ENCODE data around the gene GSS.

The GSS gene

GRCh38 chr20:34888468-34888867 is 67.1 kb downstream of the GSS start:
- H3K4me3 ChIP-seq (replicated peaks; ENCODE audit: insufficient read depth, low read length), result no peak overlapping the region
- no peak for TF ChIP-seq REST (IDR thresholded peaks at IDR 0.05; ENCODE audit: insufficient replicate concordance, low read depth)
- no peak for TF ChIP-seq POLR2AphosphoS5 (IDR thresholded peaks at IDR 0.05; ENCODE audit: low read depth)
- no peak for TF ChIP-seq SPI1 (IDR thresholded peaks at IDR 0.05; ENCODE audit: borderline replicate concordance, low read depth)
- TF ChIP-seq, protein P1, sequence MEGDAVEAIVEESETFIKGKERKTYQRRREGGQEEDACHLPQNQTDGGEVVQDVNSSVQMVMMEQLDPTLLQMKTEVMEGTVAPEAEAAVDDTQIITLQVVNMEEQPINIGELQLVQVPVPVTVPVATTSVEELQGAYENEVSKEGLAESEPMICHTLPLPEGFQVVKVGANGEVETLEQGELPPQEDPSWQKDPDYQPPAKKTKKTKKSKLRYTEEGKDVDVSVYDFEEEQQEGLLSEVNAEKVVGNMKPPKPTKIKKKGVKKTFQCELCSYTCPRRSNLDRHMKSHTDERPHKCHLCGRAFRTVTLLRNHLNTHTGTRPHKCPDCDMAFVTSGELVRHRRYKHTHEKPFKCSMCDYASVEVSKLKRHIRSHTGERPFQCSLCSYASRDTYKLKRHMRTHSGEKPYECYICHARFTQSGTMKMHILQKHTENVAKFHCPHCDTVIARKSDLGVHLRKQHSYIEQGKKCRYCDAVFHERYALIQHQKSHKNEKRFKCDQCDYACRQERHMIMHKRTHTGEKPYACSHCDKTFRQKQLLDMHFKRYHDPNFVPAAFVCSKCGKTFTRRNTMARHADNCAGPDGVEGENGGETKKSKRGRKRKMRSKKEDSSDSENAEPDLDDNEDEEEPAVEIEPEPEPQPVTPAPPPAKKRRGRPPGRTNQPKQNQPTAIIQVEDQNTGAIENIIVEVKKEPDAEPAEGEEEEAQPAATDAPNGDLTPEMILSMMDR (IDR thresholded peaks at IDR 0.05; ENCODE audit: insufficient read depth, low read length), result no peak
- TF ChIP-seq GABPA (IDR thresholded peaks at IDR 0.05; ENCODE audit: low read depth), result no peak
- DNase-seq (ENCODE audit: low read depth in 1 of 2, low spot score in 1 of 2), result no peak
- no peak overlapping the region for H3K27ac ChIP-seq (replicated peaks)
- H3K27me3 ChIP-seq (ENCODE audit: insufficient read depth, poor library complexity, severe bottlenecking), result no peaks in the 10 kb centered on the region

DNA sequence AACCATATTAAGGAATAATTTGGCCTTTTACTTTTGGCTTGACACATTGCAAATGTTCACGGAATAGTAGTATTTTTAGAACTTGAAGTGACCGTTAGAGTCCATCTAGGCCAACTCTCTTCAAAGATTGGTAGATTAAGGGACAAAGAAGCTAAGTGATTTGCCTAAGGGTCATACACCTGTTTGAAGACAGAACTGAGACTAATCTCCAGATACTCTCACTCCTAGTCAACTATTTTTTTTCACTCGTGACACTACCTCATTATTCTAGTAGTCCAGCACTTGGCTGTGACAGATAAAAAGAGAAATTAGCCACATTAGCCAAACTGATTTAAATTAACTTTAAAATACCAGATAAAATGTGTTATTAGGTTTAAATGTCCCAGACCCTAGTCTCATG is 68.6 kb downstream of the GSS start:
- no peak overlapping the region for H3K27ac ChIP-seq (replicated peaks)
- no peak for DNase-seq (ENCODE audit: low read depth in 1 of 2, low spot score in 1 of 2)
- no peak for TF ChIP-seq POLR2AphosphoS5 (IDR thresholded peaks at IDR 0.05; ENCODE audit: low read depth)
- TF ChIP-seq GABPA (IDR thresholded peaks at IDR 0.05; ENCODE audit: low read depth), result no peak
- TF ChIP-seq, protein P1 (IDR thresholded peaks at IDR 0.05; ENCODE audit: insufficient read depth, low read length), result no peak
- no peak for TF ChIP-seq REST (IDR thresholded peaks at IDR 0.05; ENCODE audit: insufficient replicate concordance, low read depth)
- TF ChIP-seq SPI1 (IDR thresholded peaks at IDR 0.05; ENCODE audit: borderline replicate concordance, low read depth), result no peak
- no peaks in the 10 kb centered on the region for H3K27me3 ChIP-seq (ENCODE audit: insufficient read depth, poor library complexity, severe bottlenecking)
- H3K4me3 ChIP-seq (replicated peaks; ENCODE audit: insufficient read depth, low read length), result no peak overlapping the region

DNA sequence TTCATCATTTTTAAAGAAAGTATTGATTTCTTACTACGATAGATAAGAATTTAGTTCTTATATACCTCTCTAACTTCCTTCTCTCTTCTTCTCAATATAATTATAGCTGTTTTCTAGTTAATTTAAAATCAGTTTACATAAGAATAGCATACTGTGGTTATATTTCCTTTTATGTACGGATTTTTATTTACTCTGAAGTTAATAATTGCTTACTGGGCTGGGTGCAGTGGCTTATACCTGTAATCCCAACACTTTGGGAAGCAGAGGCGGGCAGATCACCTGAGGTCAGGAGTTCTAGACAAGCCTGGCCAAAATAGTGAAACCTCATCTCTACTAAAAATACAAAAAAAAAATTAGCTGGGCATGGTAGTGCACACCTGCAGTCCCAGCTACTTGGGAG is 69.5 kb downstream of the GSS start:
- no peaks in the 10 kb centered on the region for H3K27me3 ChIP-seq (ENCODE audit: insufficient read depth, poor library complexity, severe bottlenecking)
- no peak for TF ChIP-seq GABPA (IDR thresholded peaks at IDR 0.05; ENCODE audit: low read depth)
- TF ChIP-seq, protein P1 (IDR thresholded peaks at IDR 0.05; ENCODE audit: insufficient read depth, low read length), result no peak
- no peak for TF ChIP-seq REST (IDR thresholded peaks at IDR 0.05; ENCODE audit: insufficient replicate concordance, low read depth)
- TF ChIP-seq SPI1 (IDR thresholded peaks at IDR 0.05; ENCODE audit: borderline replicate concordance, low read depth), result no peak
- no peak for TF ChIP-seq POLR2AphosphoS5 (IDR thresholded peaks at IDR 0.05; ENCODE audit: low read depth)
- H3K27ac ChIP-seq (replicated peaks), result no peak overlapping the region
- DNase-seq (ENCODE audit: low read depth in 1 of 2, low spot score in 1 of 2), result no peak
- no peak overlapping the region for H3K4me3 ChIP-seq (replicated peaks; ENCODE audit: insufficient read depth, low read length)
